Hepatocyte (in vitro differentiated cells): ENCODE data around the gene KCNQ4. TPM values are rescaled to one million over a fixed set of nuclear protein-coding genes. Genes with fewer than 3 reads are reported as not detected.

Experiments
- DNase-seq: peaks from one replicate; pipeline ENCODE4 v3.0.0-alpha.2; 2016; ENCODE audit warnings: low spot score
- H2AFZ ChIP-seq: fragments of 200-600 bp; sonication (generic); 2 replicates; pipeline ENCODE4 v1.6.0; 2016; ENCODE audit warnings: antibody characterized with exemption, mild to moderate bottlenecking
- H3K27ac ChIP-seq: fragments of 200-600 bp; sonication (generic); 2 replicates; pipeline ENCODE4 v1.5.1; 2016; ENCODE audit warnings: mild to moderate bottlenecking
- H3K27me3 ChIP-seq: fragments of 200-600 bp; sonication (generic); 2 replicates; pipeline ENCODE4 v1.6.1; 2016
- H3K36me3 ChIP-seq: fragments of 200-600 bp; sonication (generic); replicated peaks from 2 replicates; pipeline ENCODE4 v1.5.1; 2016; ENCODE audit warnings: low read depth; ENCODE audit not compliant: insufficient read depth
- H3K4me1 ChIP-seq: fragments of 200-600 bp; sonication (generic); 2 replicates; pipeline ENCODE4 v1.5.1; 2016; ENCODE audit warnings: mild to moderate bottlenecking, moderate library complexity; ENCODE audit not compliant: insufficient read depth
- H3K4me2 ChIP-seq: fragments of 200-600 bp; sonication (generic); 2 replicates; pipeline ENCODE4 v1.6.0; 2016
- H3K4me3 ChIP-seq: fragments of 200-600 bp; sonication (generic); 2 replicates; pipeline ENCODE4 v1.5.1; 2016; ENCODE audit warnings: mild to moderate bottlenecking
- H3K79me2 ChIP-seq: fragments of 200-600 bp; sonication (generic); 2 replicates; pipeline ENCODE4 v1.6.0; 2017; ENCODE audit warnings: mild to moderate bottlenecking
- H3K9me2 ChIP-seq: fragments of 200-600 bp; sonication (generic); replicated peaks from 2 replicates; pipeline ENCODE4 v1.6.0; 2017; ENCODE audit warnings: mild to moderate bottlenecking; ENCODE audit not compliant: insufficient read depth
- H3K9me3 ChIP-seq: fragments of 200-600 bp; sonication (generic); 2 replicates; pipeline ENCODE4 v1.5.1; 2016; ENCODE audit warnings: low read depth, mild to moderate bottlenecking
- H4K20me1 ChIP-seq: fragments of 200-600 bp; sonication (generic); 2 replicates; pipeline ENCODE4 v1.6.0; 2016; ENCODE audit warnings: mild to moderate bottlenecking; ENCODE audit not compliant: insufficient read depth, poor library complexity, severe bottlenecking
- CTCF ChIP-seq: fragments of 200-600 bp; sonication (generic); IDR thresholded peaks from 2 replicates; pipeline ENCODE4 v1.5.1; 2016; ENCODE audit warnings: antibody characterized with exemption, mild to moderate bottlenecking; ENCODE audit not compliant: poor library complexity
- EZH2 ChIP-seq: fragments of 200-600 bp; sonication (generic); IDR thresholded peaks from 2 replicates; pipeline ENCODE4 v1.6.1; 2016; ENCODE audit warnings: antibody characterized with exemption, mild to moderate bottlenecking, borderline replicate concordance
- EZH2phosphoT487 ChIP-seq: fragments of 200-600 bp; sonication (generic); IDR thresholded peaks from one replicate; pipeline ENCODE4 v1.6.1; 2018; ENCODE audit warnings: antibody characterized with exemption, mild to moderate bottlenecking, low read depth, moderate library complexity; ENCODE audit not compliant: unreplicated experiment, severe bottlenecking
- WGBS: methylation state at CpG from one replicate; pipeline ENCODE4 v1.1.6; 2016; ENCODE audit warnings: low lambda C conversion rate; ENCODE audit errors: missing lambda C conversion rate; 5-methylcytosine and 5-hydroxymethylcytosine counted together
- polyA plus RNA-seq: library from polyadenylated mRNA; unstranded; fragments of >200 nt; fragmentation: Nextera tagmentation; extraction: Ambion mirVana; gene quantifications from 2 replicates; pipeline ENCODE4 v1.2.1, GENCODE V29; 2016
- total RNA-seq: library from RNA; depleted of rRNA; stranded (reverse); fragments of >200 nt; gene quantifications from 2 replicates; pipeline ENCODE4 v1.2.3, GENCODE V29; 2014

Gene KCNQ4
- total and polyA plus RNA-seq, 2 experiments from 2014 or later, result not detected

- Histone ChIP-seq H2AFZ (no peak overlapping the region), H3K27ac (no peak overlapping the region), H3K9me2 (no peaks in the 10 kb centered on the region), H3K79me2 (no peaks in the 10 kb centered on the region), H3K27me3 (peaks cover 14% of the 10 kb centered on the region), H3K4me3 (no peak overlapping the region), H3K4me1 (peaks cover 5% of the 10 kb centered on the region), H4K20me1 (no peaks in the 10 kb centered on the region), H3K9me3 (no peaks in the 10 kb centered on the region), H3K36me3 (no peaks in the 10 kb centered on the region), H3K4me2 (no peak overlapping the region)
- TF ChIP-seq EZH2phosphoT487, result no peak
- no peak for TF ChIP-seq CTCF
- TF ChIP-seq EZH2, result no peak
- DNase-seq, result no peak
- WGBS, result 74% methylated on average over 18 of the region's 19 CpGs
These were observed 4.4 kb downstream of the KCNQ4 start for GRCh38 chr1:40787737-40788560.

GRCh38 chr1:40788561-40789341, 5.2 kb downstream of the KCNQ4 start:
- no peak for TF ChIP-seq CTCF
- no peak for TF ChIP-seq EZH2
- no peak for TF ChIP-seq EZH2phosphoT487
- WGBS, result 92% methylated on average over 17 of the region's 17 CpGs
- Histone ChIP-seq H3K4me1 (no peaks in the 10 kb centered on the region), H3K36me3 (no peaks in the 10 kb centered on the region), H3K9me3 (no peaks in the 10 kb centered on the region), H2AFZ (no peak overlapping the region), H3K27ac (no peak overlapping the region), H4K20me1 (no peaks in the 10 kb centered on the region), H3K9me2 (no peaks in the 10 kb centered on the region), H3K79me2 (no peaks in the 10 kb centered on the region), H3K27me3 (peaks cover 9% of the 10 kb centered on the region), H3K4me3 (no peak overlapping the region), H3K4me2 (no peak overlapping the region)
- DNase-seq, result no peak

- no peak overlapping the region for H3K27ac ChIP-seq
- no peak for DNase-seq
- no peaks in the 10 kb centered on the region for H3K9me2 ChIP-seq
- no peak overlapping the region for H3K4me3 ChIP-seq
- TF ChIP-seq EZH2 (no peak), CTCF (no peak), EZH2phosphoT487 (no peak)
- H4K20me1 ChIP-seq, result no peaks in the 10 kb centered on the region
- H3K4me1 ChIP-seq, result no peaks in the 10 kb centered on the region
- no peaks in the 10 kb centered on the region for H3K9me3 ChIP-seq
- no peak overlapping the region for H2AFZ ChIP-seq
- 88% methylated on average over 2 of the region's 2 CpGs for WGBS
- no peaks in the 10 kb centered on the region for H3K36me3 ChIP-seq
- no peaks in the 10 kb centered on the region for H3K79me2 ChIP-seq
- peaks cover 8% of the 10 kb centered on the region for H3K27me3 ChIP-seq
- H3K4me2 ChIP-seq, result no peak overlapping the region
These were observed 5.7 kb downstream of the KCNQ4 start for GRCh38 chr1:40789342-40789598.
